HepG2 (cell line): ENCODE data around the gene NPHS1. TPM values are rescaled to one million over a fixed set of nuclear protein-coding genes. Genes with fewer than 3 reads are reported as not detected.
A peak's percentile ranks its signal among the peaks of the same experiment; 100 is the strongest.

Experiments used
- ATAC-seq: fragments of 200-7000 bp; cut with Tn5 transposase; 3 replicates; pipeline ENCODE4 v1.9.1; 2020; ENCODE audit warnings: mild to moderate bottlenecking, moderate library complexity
- BruUV-seq: library from RNA; stranded (reverse); fragments of 400-500 nt; replicated peaks from 2 replicates; lab custom pipeline; 2021; lab: Mats Ljungman, UMichigan
- CTCF ChIA-PET: fragments of 300-600 bp; formaldehyde crosslinking; extraction: SDS; loops from one replicate; lab custom pipeline; 2021; ENCODE audit warnings: low total read pairs, inconsistent platforms, low intra/inter-chr PET ratio; lab: Yijun Ruan, JAX
- POLR2A ChIA-PET: fragments of 350-600 bp; sonication (Branson Sonifier 250); formaldehyde crosslinking; loops from one replicate; lab custom pipeline; 2020; ENCODE audit warnings: antibody characterized with exemption, inconsistent platforms; lab: Yijun Ruan, JAX
- DNase-seq: peaks from one replicate; pipeline ENCODE4 v3.0.0-alpha.2; 2015; ENCODE audit warnings: low spot score
- FAIRE-seq: peaks from 3 replicates; lab custom pipeline; 2011; peaks lifted over from hg19 to GRCh38; lab: Jason Lieb, UNC
- H2AFZ ChIP-seq: one replicate; pipeline ENCODE4 v1.6.1; 2011; ENCODE audit warnings: low read length, inconsistent platforms
- H3K27ac ChIP-seq: fragments of 300-600 bp; 3 replicates; pipeline ENCODE4 v1.8.0; 2011; ENCODE audit warnings: mixed run types, mild to moderate bottlenecking, mixed read lengths, low read length, inconsistent platforms; ENCODE audit not compliant: insufficient read depth; ENCODE audit errors: extremely low read length
- H3K27me3 ChIP-seq, 2 experiments: fragments of 200-600 bp in 1 of 2; 2 replicates in 1 of 2; 3 replicates in 1 of 2; pipeline versions ENCODE4 v1.6.0 to v1.8.0; 2011; ENCODE audit warnings: low read length in 2 of 2, mild to moderate bottlenecking in 2 of 2, moderate library complexity in 2 of 2, inconsistent platforms in 1 of 2; ENCODE audit not compliant: insufficient read depth in 2 of 2, control insufficient read depth in 1 of 2
- H3K36me3 ChIP-seq, 2 experiments: fragments of 200-600 bp in 1 of 2; replicated peaks in 1 of 2; 2 replicates in 1 of 2; 3 replicates in 1 of 2; pipeline versions ENCODE4 v1.5.1 to v1.8.0; 2011; ENCODE audit warnings: low read length in 2 of 2, inconsistent platforms in 1 of 2; ENCODE audit not compliant: insufficient read depth in 2 of 2, control insufficient read depth in 1 of 2
- H3K4me1 ChIP-seq: 2 replicates; pipeline ENCODE4 v1.5.1; 2012; ENCODE audit warnings: low read length, inconsistent platforms; ENCODE audit not compliant: insufficient read depth
- H3K4me2 ChIP-seq: 2 replicates; pipeline ENCODE4 v1.6.0; 2011; ENCODE audit warnings: low read depth, low read length, inconsistent platforms
- H3K4me3 ChIP-seq, 3 experiments: fragments of 200-600 bp in 1 of 3; sonication (generic), shearing (Covaris generic) in 1 of 3; replicated peaks in 1 of 3; 2 replicates each; pipeline ENCODE4 v1.5.1; 2011 to 2016; ENCODE audit warnings: low read length in 3 of 3, inconsistent platforms in 2 of 3, low read depth in 2 of 3, mild to moderate bottlenecking in 2 of 3, control low read depth in 1 of 3, mixed read lengths in 1 of 3; ENCODE audit not compliant: insufficient read depth in 1 of 3
- H3K79me2 ChIP-seq: one replicate; pipeline ENCODE4 v1.6.1; 2011; ENCODE audit warnings: low read length, inconsistent platforms; ENCODE audit not compliant: insufficient read depth
- H3K9ac ChIP-seq: 2 replicates; pipeline ENCODE4 v1.6.0; 2011; ENCODE audit warnings: mild to moderate bottlenecking, low read depth, low read length, inconsistent platforms; ENCODE audit not compliant: insufficient read depth
- H3K9me3 ChIP-seq: 2 replicates; pipeline ENCODE4 v1.5.1; 2012; ENCODE audit warnings: mild to moderate bottlenecking, low read length
- H4K20me1 ChIP-seq: 2 replicates; pipeline ENCODE4 v1.6.0; 2011; ENCODE audit warnings: inconsistent platforms, mild to moderate bottlenecking, low read length, moderate library complexity; ENCODE audit not compliant: insufficient read depth
- AGO2 ChIP-seq: fragments of 200-400 bp; formaldehyde crosslinking; optimal IDR thresholded peaks from 2 replicates; pipeline ENCODE3; 2017; ENCODE audit warnings: mild to moderate bottlenecking, low read depth, low read length, moderate library complexity
- GABPA ChIP-seq, 2 experiments: IDR thresholded peaks; 2 replicates each; pipeline ENCODE4 v1.6.1; 2011 to 2016; ENCODE audit warnings: low read depth in 2 of 2, low read length in 1 of 2, missing biosample characterization in 1 of 2, missing genetic modification characterization in 1 of 2
- HNRNPL ChIP-seq: fragments of 200-400 bp; formaldehyde crosslinking; IDR thresholded peaks from 2 replicates; pipeline ENCODE4 v1.6.1; 2017; ENCODE audit warnings: mild to moderate bottlenecking, low read depth, low read length
- NRL ChIP-seq: sonication (generic); formaldehyde crosslinking; IDR thresholded peaks from 2 replicates; pipeline ENCODE4 v1.5.0; 2020; ENCODE audit warnings: missing genetic modification reagents, mild to moderate bottlenecking, moderate library complexity, borderline replicate concordance
- RBAK ChIP-seq: sonication (generic); formaldehyde crosslinking; IDR thresholded peaks from 2 replicates; pipeline ENCODE4 v1.5.1; 2020; ENCODE audit warnings: mild to moderate bottlenecking, missing genetic modification reagents
- RFXAP ChIP-seq: sonication (generic); formaldehyde crosslinking; IDR thresholded peaks from 2 replicates; pipeline ENCODE4 v1.4.0; 2020; ENCODE audit warnings: missing genetic modification reagents, borderline replicate concordance
- ZFAT ChIP-seq: sonication (generic); formaldehyde crosslinking; conservative IDR thresholded peaks from 2 replicates; pipeline ENCODE4 v1.8.1; 2023; ENCODE audit warnings: missing genetic modification reagents, inconsistent platforms
- ZFP82 ChIP-seq: sonication (generic); formaldehyde crosslinking; IDR thresholded peaks from 2 replicates; pipeline ENCODE4 v1.5.1; 2020; ENCODE audit warnings: mild to moderate bottlenecking, missing genetic modification reagents, borderline replicate concordance
- ZNF12 ChIP-seq: sonication (generic); formaldehyde crosslinking; IDR thresholded peaks from 2 replicates; pipeline ENCODE4 v1.5.0; 2020; ENCODE audit warnings: missing genetic modification reagents
- WGBS: methylation state at CpG from one replicate; pipeline ENCODE4 v1.1.6; 2017; ENCODE audit warnings: low lambda C conversion rate; 5-methylcytosine and 5-hydroxymethylcytosine counted together
- in situ Hi-C: cut with HindIII; loops from 2 replicates; pipeline ENCODE4 v1.10.0; 2017; ENCODE audit warnings: low pct_unique_long_range_greater_than_20kb; ENCODE audit not compliant: extremely low pct_ligation_motif_present
- intact Hi-C: fragments of 100-400 bp; cut with micrococcal nuclease; formaldehyde crosslinking; loops from one replicate; pipeline ENCODE4 v1.10.0; 2022; ENCODE audit not compliant: unreplicated experiment
- polyA plus RNA-seq, 8 experiments: library from polyadenylated mRNA; depleted of rRNA in 3 of 8; stranded (reverse) in 7 of 8; unstranded in 1 of 8; fragments of >200 nt; fragmentation: Illumina TruSeq in 4 of 8; extraction: Trizol in 4 of 8; gene quantifications; 2 replicates each; pipeline versions ENCODE4 v1.2.1 to v1.2.3, GENCODE V29; 2011 to 2016; ENCODE audit warnings: low read depth in 4 of 8, missing spikeins in 1 of 8, mixed read lengths in 1 of 8; ENCODE audit not compliant: insufficient read depth in 1 of 8
- total RNA-seq, 5 experiments: library from RNA; depleted of rRNA; stranded (reverse); fragments of >200 nt; fragmentation: Illumina TruSeq; extraction: Trizol; gene quantifications; 2 replicates each; pipeline ENCODE4 v1.2.3, GENCODE V29; 2016; ENCODE audit warnings: low read depth in 1 of 5
- TF ChIP-seq, protein P1 (sequence below): sonication (generic); formaldehyde crosslinking; IDR thresholded peaks from 2 replicates; pipeline ENCODE4 v1.4.0; 2020; ENCODE audit warnings: missing genetic modification reagents, borderline replicate concordance
- TF ChIP-seq, protein P2 (sequence below): sonication (generic); formaldehyde crosslinking; IDR thresholded peaks from 2 replicates; pipeline ENCODE4 v1.4.0; 2020; ENCODE audit warnings: missing genetic modification reagents, mild to moderate bottlenecking, borderline replicate concordance
- TF ChIP-seq, protein P3 (sequence below): IDR thresholded peaks from 2 replicates; pipeline ENCODE4 v1.6.1; 2016; ENCODE audit warnings: missing biosample characterization, missing genetic modification reagents, low read depth
- TF ChIP-seq, protein P4 (sequence below), 2 experiments: fragments of 450-650 bp in 1 of 2; sonication (generic) in 1 of 2; formaldehyde crosslinking; IDR thresholded peaks; 2 replicates each; pipeline versions ENCODE4 v1.5.0 to v1.8.0; 2020 to 2022; ENCODE audit warnings: mild to moderate bottlenecking in 1 of 2, missing genetic modification reagents in 1 of 2

Gene NPHS1
- total and polyA plus RNA-seq, 2 of the 13 experiments (the other 11 are each of a cell fraction or from before 2014, with no cell fraction given): not detected

DNA sequence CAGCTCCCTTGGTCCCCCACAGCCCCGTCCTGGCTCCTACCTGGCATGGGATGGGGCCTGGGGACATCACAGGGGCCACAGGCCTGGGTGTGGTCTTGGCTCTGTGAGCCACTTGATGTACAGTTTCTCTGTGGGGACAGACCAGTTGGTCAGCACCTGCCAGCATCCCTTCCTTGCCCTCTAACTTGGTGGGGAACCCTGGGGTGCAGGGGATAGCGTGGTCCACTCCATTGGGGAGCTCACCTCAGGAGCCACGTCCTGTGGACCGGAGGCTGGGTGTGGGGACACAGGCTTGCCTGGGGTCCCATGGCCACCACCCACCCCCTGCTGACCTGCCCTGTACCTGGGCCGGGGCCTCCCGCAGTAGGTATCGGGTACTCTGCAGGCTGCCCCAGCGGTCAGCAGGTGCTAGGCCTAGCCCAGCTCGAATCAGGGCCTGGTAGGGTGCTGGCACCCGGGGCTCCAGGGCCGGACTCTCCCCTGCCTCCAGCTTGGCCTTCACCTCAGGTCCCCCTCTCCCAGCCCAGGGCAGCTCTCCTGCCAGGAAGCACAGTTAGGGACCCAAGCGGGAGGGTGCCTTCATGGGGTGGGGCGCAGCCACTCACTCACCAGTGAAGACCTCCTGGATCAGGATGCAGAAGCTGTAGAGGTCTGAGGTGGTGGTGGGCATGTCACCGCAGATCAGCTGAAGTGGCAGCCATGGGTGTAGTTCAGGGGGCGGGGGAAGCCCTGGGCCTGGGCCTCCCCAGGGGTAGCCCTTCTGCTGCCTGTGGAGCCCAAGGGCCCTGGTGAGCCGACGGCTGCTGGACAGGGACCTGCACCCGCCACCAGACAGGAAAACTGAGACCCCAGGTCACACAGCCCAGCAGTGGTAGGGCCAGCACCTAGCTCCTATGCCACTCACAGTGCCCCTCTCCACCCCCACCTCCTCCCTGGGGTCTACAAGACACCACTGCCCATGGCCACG is 62.0 kb downstream of the NPHS1 start:
- no peaks in the 10 kb centered on the region for H3K9me3 ChIP-seq
- H3K27ac ChIP-seq: no peak overlapping the region
- peak overlapping the region; percentile 61 for H3K4me2 ChIP-seq
- DNase-seq (no peak), FAIRE-seq (no peak), ATAC-seq (peak; percentile 2)
- peak overlapping the region in 1 of 3 experiments; percentile 34; a peak in 1 of 6 replicates for H3K4me3 ChIP-seq
- H3K4me1 ChIP-seq: peaks cover 44% of the 10 kb centered on the region
- in situ Hi-C loops (no loop called here), intact Hi-C loops (no loop called here)
- peaks cover 0 to 4% of the 10 kb centered on the region in 2 experiments; a peak in 3 of 5 replicates for H3K27me3 ChIP-seq
- no peak overlapping the region for H3K9ac ChIP-seq
- no TSS peak for BruUV-seq
- no peaks in the 10 kb centered on the region for H3K36me3 ChIP-seq
- ChIA-PET CTCF (no interaction called here), POLR2A (interaction anchor here (0.9 to 1.6 kb wide), 7 partner anchors 22 to 152 kb away, joined by 3 to 6 read pairs (median 3); partner anchors contain the start of genes LIN37, PRODH2 and PSENEN)
- 82% methylated on average over 5 of the region's 19 CpGs for WGBS
- no peaks in the 10 kb centered on the region for H3K79me2 ChIP-seq
- H2AFZ ChIP-seq: no peak overlapping the region
- no peaks in the 10 kb centered on the region for H4K20me1 ChIP-seq
- TF ChIP-seq, protein P1, sequence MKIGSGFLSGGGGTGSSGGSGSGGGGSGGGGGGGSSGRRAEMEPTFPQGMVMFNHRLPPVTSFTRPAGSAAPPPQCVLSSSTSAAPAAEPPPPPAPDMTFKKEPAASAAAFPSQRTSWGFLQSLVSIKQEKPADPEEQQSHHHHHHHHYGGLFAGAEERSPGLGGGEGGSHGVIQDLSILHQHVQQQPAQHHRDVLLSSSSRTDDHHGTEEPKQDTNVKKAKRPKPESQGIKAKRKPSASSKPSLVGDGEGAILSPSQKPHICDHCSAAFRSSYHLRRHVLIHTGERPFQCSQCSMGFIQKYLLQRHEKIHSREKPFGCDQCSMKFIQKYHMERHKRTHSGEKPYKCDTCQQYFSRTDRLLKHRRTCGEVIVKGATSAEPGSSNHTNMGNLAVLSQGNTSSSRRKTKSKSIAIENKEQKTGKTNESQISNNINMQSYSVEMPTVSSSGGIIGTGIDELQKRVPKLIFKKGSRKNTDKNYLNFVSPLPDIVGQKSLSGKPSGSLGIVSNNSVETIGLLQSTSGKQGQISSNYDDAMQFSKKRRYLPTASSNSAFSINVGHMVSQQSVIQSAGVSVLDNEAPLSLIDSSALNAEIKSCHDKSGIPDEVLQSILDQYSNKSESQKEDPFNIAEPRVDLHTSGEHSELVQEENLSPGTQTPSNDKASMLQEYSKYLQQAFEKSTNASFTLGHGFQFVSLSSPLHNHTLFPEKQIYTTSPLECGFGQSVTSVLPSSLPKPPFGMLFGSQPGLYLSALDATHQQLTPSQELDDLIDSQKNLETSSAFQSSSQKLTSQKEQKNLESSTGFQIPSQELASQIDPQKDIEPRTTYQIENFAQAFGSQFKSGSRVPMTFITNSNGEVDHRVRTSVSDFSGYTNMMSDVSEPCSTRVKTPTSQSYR: no peak
- TF ChIP-seq, protein P2, sequence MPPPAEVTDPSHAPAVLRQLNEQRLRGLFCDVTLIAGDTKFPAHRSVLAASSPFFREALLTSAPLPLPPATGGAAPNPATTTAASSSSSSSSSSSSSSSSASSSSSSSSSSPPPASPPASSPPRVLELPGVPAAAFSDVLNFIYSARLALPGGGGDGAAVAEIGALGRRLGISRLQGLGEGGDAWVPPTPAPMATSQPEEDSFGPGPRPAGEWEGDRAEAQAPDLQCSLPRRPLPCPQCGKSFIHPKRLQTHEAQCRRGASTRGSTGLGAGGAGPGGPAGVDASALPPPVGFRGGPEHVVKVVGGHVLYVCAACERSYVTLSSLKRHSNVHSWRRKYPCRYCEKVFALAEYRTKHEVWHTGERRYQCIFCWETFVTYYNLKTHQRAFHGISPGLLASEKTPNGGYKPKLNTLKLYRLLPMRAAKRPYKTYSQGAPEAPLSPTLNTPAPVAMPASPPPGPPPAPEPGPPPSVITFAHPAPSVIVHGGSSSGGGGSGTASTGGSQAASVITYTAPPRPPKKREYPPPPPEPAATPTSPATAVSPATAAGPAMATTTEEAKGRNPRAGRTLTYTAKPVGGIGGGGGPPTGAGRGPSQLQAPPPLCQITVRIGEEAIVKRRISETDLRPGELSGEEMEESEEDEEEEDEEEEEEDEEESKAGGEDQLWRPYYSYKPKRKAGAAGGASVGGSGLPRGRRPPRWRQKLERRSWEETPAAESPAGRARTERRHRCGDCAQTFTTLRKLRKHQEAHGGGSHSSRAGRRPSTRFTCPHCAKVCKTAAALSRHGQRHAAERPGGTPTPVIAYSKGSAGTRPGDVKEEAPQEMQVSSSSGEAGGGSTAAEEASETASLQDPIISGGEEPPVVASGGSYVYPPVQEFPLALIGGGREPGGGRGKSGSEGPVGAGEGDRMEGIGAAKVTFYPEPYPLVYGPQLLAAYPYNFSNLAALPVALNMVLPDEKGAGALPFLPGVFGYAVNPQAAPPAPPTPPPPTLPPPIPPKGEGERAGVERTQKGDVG (CRISPR knock-in tag): no peak
- TF ChIP-seq RBAK (CRISPR knock-in tag): no peak
- peak; percentile 3; the same call in 1 of the 2 replicates for TF ChIP-seq HNRNPL
- peak; percentile 7 for TF ChIP-seq AGO2
- TF ChIP-seq, protein P3, sequence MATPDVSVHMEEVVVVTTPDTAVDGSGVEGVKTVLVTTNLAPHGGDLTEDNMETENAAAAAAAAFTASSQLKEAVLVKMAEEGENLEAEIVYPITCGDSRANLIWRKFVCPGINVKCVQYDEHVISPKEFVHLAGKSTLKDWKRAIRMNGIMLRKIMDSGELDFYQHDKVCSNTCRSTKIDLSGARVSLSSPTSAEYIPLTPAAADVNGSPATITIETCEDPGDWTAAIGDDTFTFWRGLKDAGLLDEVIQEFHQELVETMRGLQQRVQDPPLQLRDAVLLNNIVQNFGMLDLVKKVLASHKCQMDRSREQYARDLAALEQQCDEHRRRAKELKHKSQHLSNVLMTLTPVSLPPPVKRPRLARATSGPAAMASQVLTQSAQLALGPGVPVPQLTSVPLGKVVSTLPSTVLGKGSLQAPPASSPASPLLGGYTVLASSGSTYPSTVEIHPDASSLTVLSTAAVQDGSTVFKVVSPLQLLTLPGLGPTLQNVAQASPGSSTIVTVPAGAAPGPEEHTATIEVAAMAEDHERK: no peak
- TF ChIP-seq ZFP82 (CRISPR knock-in tag): no peak
- 0 out of 2 replicates have a peak, but pooled peaks have one; percentile 14 for TF ChIP-seq NRL (CRISPR knock-in tag)
- no peak for TF ChIP-seq ZNF12
- TF ChIP-seq GABPA (IDR thresholded peaks at IDR 0.05; ENCODE audit: low read depth, low read length): no peak
- TF ChIP-seq GABPA (CRISPR knock-in tag; IDR thresholded peaks at IDR 0.05; ENCODE audit: low read depth): no peak
- no peak for TF ChIP-seq ZFAT
- no peak for TF ChIP-seq RFXAP (CRISPR knock-in tag)
- TF ChIP-seq, protein P4, sequence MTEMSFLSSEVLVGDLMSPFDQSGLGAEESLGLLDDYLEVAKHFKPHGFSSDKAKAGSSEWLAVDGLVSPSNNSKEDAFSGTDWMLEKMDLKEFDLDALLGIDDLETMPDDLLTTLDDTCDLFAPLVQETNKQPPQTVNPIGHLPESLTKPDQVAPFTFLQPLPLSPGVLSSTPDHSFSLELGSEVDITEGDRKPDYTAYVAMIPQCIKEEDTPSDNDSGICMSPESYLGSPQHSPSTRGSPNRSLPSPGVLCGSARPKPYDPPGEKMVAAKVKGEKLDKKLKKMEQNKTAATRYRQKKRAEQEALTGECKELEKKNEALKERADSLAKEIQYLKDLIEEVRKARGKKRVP (CRISPR knock-in tag; IDR thresholded peaks at IDR 0.05): no peak
